ENCODE data around the gene HEATR1. TPM values are rescaled to one million over a fixed set of nuclear protein-coding genes. Genes with fewer than 3 reads are reported as not detected.

Gene HEATR1
- total and polyA plus RNA-seq, 2 donors (not counting 1 experiment from before 2014, with no cell fraction given), result 6.1 to 50.6 TPM

DNA sequence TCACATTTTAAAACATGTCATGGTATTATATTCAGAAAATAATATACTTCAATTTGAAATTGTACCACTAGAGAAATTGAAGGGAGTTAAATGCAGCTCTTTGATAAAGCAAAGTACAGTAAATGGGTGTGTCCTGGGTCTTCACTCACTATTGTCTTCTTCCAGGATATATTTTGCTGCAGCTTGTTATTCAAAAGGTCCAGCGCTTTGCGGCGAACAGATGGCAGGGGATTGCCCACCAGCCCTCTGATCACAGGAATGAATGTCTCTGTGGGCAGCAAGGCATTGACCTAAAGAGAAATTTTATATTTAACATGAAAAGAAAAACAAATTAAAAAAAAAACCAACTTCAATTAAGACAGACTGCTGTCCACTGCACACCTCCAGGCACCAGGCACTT, 45.5 kb downstream of the HEATR1 start:
- H3K9ac ChIP-seq (ENCODE audit: low read length), result no peak overlapping the region
- intact Hi-C loops (cut with micrococcal nuclease), result no loop called here
- Mint-ChIP-seq H3K27ac (no peak overlapping the region), H3K9me3 (ENCODE audit: insufficient read depth) (no peaks in the 10 kb centered on the region), H3K27me3 (no peaks in the 10 kb centered on the region), H3K4me3 (no peak overlapping the region), H3K4me1 (no peaks in the 10 kb centered on the region)
- H3K4me3 ChIP-seq (ENCODE audit: control extremely low read depth in 1 of 5, extremely low read depth in 1 of 5, insufficient read depth in 1 of 5, low read depth in 2 of 5, low read length in 4 of 5), result no peak overlapping the region
- H3K36me3 ChIP-seq (replicated peaks in 1 of 2; ENCODE audit: control extremely low read depth in 1 of 2, control insufficient read depth in 1 of 2, extremely low read depth in 1 of 2, insufficient read depth in 2 of 2, low read length in 1 of 2), result peaks cover 3 to 93% of the 10 kb centered on the region in 2 experiments
- ChIA-PET CTCF (no interaction called here), POLR2A (no interaction called here)
- H3K27me3 ChIP-seq (replicated peaks in 1 of 4; ENCODE audit: control extremely low read depth in 1 of 4, control insufficient read depth in 3 of 4, insufficient read depth in 4 of 4, low read length in 3 of 4), result no peaks in the 10 kb centered on the region
- H4K20me1 ChIP-seq (ENCODE audit: control insufficient read depth, insufficient read depth, low read length, poor library complexity, severe bottlenecking), result no peaks in the 10 kb centered on the region
- TF ChIP-seq, protein P1, sequence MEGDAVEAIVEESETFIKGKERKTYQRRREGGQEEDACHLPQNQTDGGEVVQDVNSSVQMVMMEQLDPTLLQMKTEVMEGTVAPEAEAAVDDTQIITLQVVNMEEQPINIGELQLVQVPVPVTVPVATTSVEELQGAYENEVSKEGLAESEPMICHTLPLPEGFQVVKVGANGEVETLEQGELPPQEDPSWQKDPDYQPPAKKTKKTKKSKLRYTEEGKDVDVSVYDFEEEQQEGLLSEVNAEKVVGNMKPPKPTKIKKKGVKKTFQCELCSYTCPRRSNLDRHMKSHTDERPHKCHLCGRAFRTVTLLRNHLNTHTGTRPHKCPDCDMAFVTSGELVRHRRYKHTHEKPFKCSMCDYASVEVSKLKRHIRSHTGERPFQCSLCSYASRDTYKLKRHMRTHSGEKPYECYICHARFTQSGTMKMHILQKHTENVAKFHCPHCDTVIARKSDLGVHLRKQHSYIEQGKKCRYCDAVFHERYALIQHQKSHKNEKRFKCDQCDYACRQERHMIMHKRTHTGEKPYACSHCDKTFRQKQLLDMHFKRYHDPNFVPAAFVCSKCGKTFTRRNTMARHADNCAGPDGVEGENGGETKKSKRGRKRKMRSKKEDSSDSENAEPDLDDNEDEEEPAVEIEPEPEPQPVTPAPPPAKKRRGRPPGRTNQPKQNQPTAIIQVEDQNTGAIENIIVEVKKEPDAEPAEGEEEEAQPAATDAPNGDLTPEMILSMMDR (IDR thresholded peaks at IDR 0.05), result no peak
- no peak for TF ChIP-seq EZH2 (IDR thresholded peaks at IDR 0.05; ENCODE audit: borderline replicate concordance, insufficient read depth, low read depth, low read length, poor library complexity, severe bottlenecking)
- H3K27ac ChIP-seq (ENCODE audit: low read length in 2 of 2), result no peak overlapping the region
- no peaks in the 10 kb centered on the region for H3K4me1 ChIP-seq (ENCODE audit: control insufficient read depth in 2 of 2, insufficient read depth in 2 of 2, low read length in 2 of 2)
- DNase-seq, result no peak
- H3K4me2 ChIP-seq (replicated peaks; ENCODE audit: low read depth, low read length, poor library complexity, severe bottlenecking), result no peak overlapping the region
- no CpG with 5 or more reads among the region's 3 CpGs for WGBS (ENCODE audit: insufficient coverage)
- H3K9me3 ChIP-seq (ENCODE audit: control extremely low read depth in 1 of 3, control insufficient read depth in 2 of 3, insufficient read depth in 1 of 3, low read length in 2 of 3), result no peaks in the 10 kb centered on the region
- H3K79me2 ChIP-seq (ENCODE audit: control insufficient read depth, insufficient read depth, low read length), result no peaks in the 10 kb centered on the region
- no peak for ATAC-seq (ENCODE audit: low read depth)
- no peak overlapping the region for H2AFZ ChIP-seq (ENCODE audit: insufficient read depth, low read depth, low read length, poor library complexity, severe bottlenecking)

GRCh38 chr1:236558081-236558480, 46.2 kb downstream of the HEATR1 start:
- Mint-ChIP-seq H3K4me1 (no peaks in the 10 kb centered on the region), H3K9me3 (ENCODE audit: insufficient read depth) (no peaks in the 10 kb centered on the region), H3K27ac (no peak overlapping the region), H3K4me3 (no peak overlapping the region), H3K27me3 (no peaks in the 10 kb centered on the region)
- Histone ChIP-seq H3K4me3 (ENCODE audit: control extremely low read depth in 1 of 5, extremely low read depth in 1 of 5, insufficient read depth in 1 of 5, low read depth in 2 of 5, low read length in 4 of 5) (no peak overlapping the region), H2AFZ (ENCODE audit: insufficient read depth, low read depth, low read length, poor library complexity, severe bottlenecking) (no peak overlapping the region), H3K79me2 (ENCODE audit: control insufficient read depth, insufficient read depth, low read length) (no peaks in the 10 kb centered on the region), H3K9ac (ENCODE audit: low read length) (no peak overlapping the region), H4K20me1 (ENCODE audit: control insufficient read depth, insufficient read depth, low read length, poor library complexity, severe bottlenecking) (no peaks in the 10 kb centered on the region), H3K36me3 (replicated peaks in 1 of 2; ENCODE audit: control extremely low read depth in 1 of 2, control insufficient read depth in 1 of 2, extremely low read depth in 1 of 2, insufficient read depth in 2 of 2, low read length in 1 of 2) (peaks cover 5 to 95% of the 10 kb centered on the region in 2 experiments), H3K4me1 (ENCODE audit: control insufficient read depth in 2 of 2, insufficient read depth in 2 of 2, low read length in 2 of 2) (no peaks in the 10 kb centered on the region), H3K27ac (ENCODE audit: low read length in 2 of 2) (no peak overlapping the region), H3K27me3 (replicated peaks in 1 of 4; ENCODE audit: control extremely low read depth in 1 of 4, control insufficient read depth in 3 of 4, insufficient read depth in 4 of 4, low read length in 3 of 4) (no peaks in the 10 kb centered on the region), H3K9me3 (ENCODE audit: control extremely low read depth in 1 of 3, control insufficient read depth in 2 of 3, insufficient read depth in 1 of 3, low read length in 2 of 3) (no peaks in the 10 kb centered on the region), H3K4me2 (replicated peaks; ENCODE audit: low read depth, low read length, poor library complexity, severe bottlenecking) (no peak overlapping the region)
- no peak for DNase-seq
- ChIA-PET CTCF (no interaction called here), POLR2A (no interaction called here)
- TF ChIP-seq, protein P1 (IDR thresholded peaks at IDR 0.05), result no peak
- TF ChIP-seq EZH2 (IDR thresholded peaks at IDR 0.05; ENCODE audit: borderline replicate concordance, insufficient read depth, low read depth, low read length, poor library complexity, severe bottlenecking), result no peak
- no peak for ATAC-seq (ENCODE audit: low read depth)
- intact Hi-C loops (cut with micrococcal nuclease), result no loop called here
- 100% methylated on average over 9 of the region's 9 CpGs for WGBS (ENCODE audit: insufficient coverage)

Measured in B cell (primary cell).